IMR-90 (cell line): Measurements from ENCODE around the gene PREB. TPM values are rescaled to one million over a fixed set of nuclear protein-coding genes. Genes with fewer than 3 reads are reported as not detected.

Experiments
- ATAC-seq: fragments of 200-7000 bp; cut with Tn5 transposase; 2 replicates; pipeline ENCODE4 v1.9.1; 2020; ENCODE audit warnings: low read depth, mild to moderate bottlenecking, moderate library complexity
- BruUV-seq: library from RNA; stranded (reverse); fragments of 400-500 nt; replicated peaks from 2 replicates; lab custom pipeline; 2021; lab: Mats Ljungman, UMichigan
- CTCF ChIA-PET: fragments of 300-600 bp; formaldehyde crosslinking; extraction: SDS; loops from one replicate; lab custom pipeline; 2021; ENCODE audit warnings: antibody characterized with exemption; lab: Yijun Ruan, JAX
- POLR2A ChIA-PET: fragments of 300-600 bp; sonication (Branson Sonifier 250); formaldehyde crosslinking; loops from one replicate; lab custom pipeline; 2022; ENCODE audit warnings: antibody characterized with exemption; ENCODE audit not compliant: unreplicated experiment; lab: Charles Lee
- DNase-seq: peaks from one replicate; pipeline ENCODE4 v3.0.0; 2013
- H2AFZ ChIP-seq: replicated peaks from 2 replicates; pipeline ENCODE3; 2013; ENCODE audit warnings: low read length, mild to moderate bottlenecking; ENCODE audit not compliant: poor library complexity
- H2AK5ac ChIP-seq: 2 replicates; pipeline ENCODE4 v1.6.1; 2013; ENCODE audit warnings: low read depth, low read length, inconsistent platforms
- H2AK9ac ChIP-seq: replicated peaks from 2 replicates; pipeline ENCODE3; 2013; ENCODE audit warnings: mild to moderate bottlenecking, low read depth, low read length, moderate library complexity; ENCODE audit not compliant: poor library complexity
- H2BK120ac ChIP-seq: 2 replicates; pipeline ENCODE4 v1.6.1; 2013; ENCODE audit warnings: low read depth, low read length, inconsistent platforms
- H2BK15ac ChIP-seq: 3 replicates; pipeline ENCODE4 v1.6.1; 2013; ENCODE audit warnings: low read depth, low read length, inconsistent platforms
- H2BK20ac ChIP-seq: 2 replicates; pipeline ENCODE4 v1.6.1; 2013; ENCODE audit warnings: low read depth, mild to moderate bottlenecking, inconsistent platforms, low read length, moderate library complexity
- H2BK5ac ChIP-seq: 2 replicates; pipeline ENCODE4 v1.6.1; 2013; ENCODE audit warnings: mild to moderate bottlenecking, low read depth, low read length, inconsistent platforms; ENCODE audit not compliant: poor library complexity, severe bottlenecking
- H3K14ac ChIP-seq: replicated peaks from 2 replicates; pipeline ENCODE4 v1.6.1; 2013; ENCODE audit warnings: low read depth, low read length, inconsistent platforms
- H3K18ac ChIP-seq: 2 replicates; pipeline ENCODE4 v1.6.1; 2013; ENCODE audit warnings: low read depth, low read length, control low read depth
- H3K23ac ChIP-seq: 2 replicates; pipeline ENCODE4 v1.6.1; 2013; ENCODE audit warnings: low read depth, low read length, inconsistent platforms
- H3K27ac ChIP-seq: 2 replicates; pipeline ENCODE4 v1.5.1; 2013; ENCODE audit warnings: mild to moderate bottlenecking, control low read depth, low read length; ENCODE audit not compliant: insufficient read depth
- H3K27me3 ChIP-seq: 2 replicates; pipeline ENCODE4 v1.6.1; 2013; ENCODE audit warnings: low read length; ENCODE audit not compliant: control insufficient read depth, insufficient read depth
- H3K36me3 ChIP-seq: 2 replicates; pipeline ENCODE4 v1.6.1; 2013; ENCODE audit warnings: low read length, mixed read lengths; ENCODE audit not compliant: control insufficient read depth, insufficient read depth
- H3K4ac ChIP-seq: 2 replicates; pipeline ENCODE4 v1.6.1; 2013; ENCODE audit warnings: low read depth, low read length, inconsistent platforms
- H3K4me1 ChIP-seq: 2 replicates; pipeline ENCODE4 v1.6.1; 2013; ENCODE audit warnings: low read length, mixed read lengths; ENCODE audit not compliant: control insufficient read depth, insufficient read depth
- H3K4me2 ChIP-seq: 2 replicates; pipeline ENCODE4 v1.6.1; 2013; ENCODE audit warnings: low read depth, mild to moderate bottlenecking, control low read depth, low read length, moderate library complexity
- H3K4me3 ChIP-seq: 2 replicates; pipeline ENCODE4 v1.5.1; 2013; ENCODE audit warnings: low read depth, mild to moderate bottlenecking, control low read depth, low read length, moderate library complexity; ENCODE audit not compliant: insufficient read depth
- H3K56ac ChIP-seq: 2 replicates; pipeline ENCODE4 v1.6.1; 2013; ENCODE audit warnings: low read length, inconsistent platforms; ENCODE audit not compliant: insufficient read depth; ENCODE audit errors: extremely low read depth
- H3K79me1 ChIP-seq, 2 experiments: 2 replicates each; pipeline ENCODE4 v1.6.1; 2013; ENCODE audit warnings: low read length in 2 of 2, inconsistent platforms in 1 of 2, low read depth in 1 of 2
- H3K9ac ChIP-seq: 2 replicates; pipeline ENCODE4 v1.6.1; 2013; ENCODE audit warnings: low read depth, low read length, control low read depth
- H3K9me1 ChIP-seq: 2 replicates; pipeline ENCODE4 v1.6.1; 2013; ENCODE audit warnings: low read length, inconsistent platforms; ENCODE audit not compliant: insufficient read depth
- H3K9me3 ChIP-seq: 2 replicates; pipeline ENCODE4 v1.6.1; 2013; ENCODE audit warnings: low read length; ENCODE audit not compliant: control insufficient read depth, insufficient read depth
- H4K20me1 ChIP-seq: 2 replicates; pipeline ENCODE4 v1.6.1; 2013; ENCODE audit warnings: low read length, inconsistent platforms; ENCODE audit not compliant: insufficient read depth
- H4K5ac ChIP-seq: 2 replicates; pipeline ENCODE4 v1.6.1; 2013; ENCODE audit warnings: mild to moderate bottlenecking, low read depth, low read length, control low read depth
- H4K8ac ChIP-seq, 2 experiments: 2 replicates each; pipeline ENCODE4 v1.6.1; 2013; ENCODE audit warnings: low read depth in 2 of 2, low read length in 2 of 2, control low read depth in 1 of 2, inconsistent platforms in 1 of 2
- H4K91ac ChIP-seq: 2 replicates; pipeline ENCODE4 v1.6.1; 2013; ENCODE audit warnings: low read depth, low read length, inconsistent platforms; ENCODE audit not compliant: insufficient read depth
- CHD1 ChIP-seq: IDR thresholded peaks from 2 replicates; pipeline ENCODE4 v1.6.1; 2012; ENCODE audit warnings: low read depth, low read length, improper control_type of control experiment
- CTCF ChIP-seq: conservative IDR thresholded peaks from 2 replicates; pipeline ENCODE4 v1.5.1; 2012; ENCODE audit warnings: mild to moderate bottlenecking, low read depth, low read length, improper control_type of control experiment
- FOS ChIP-seq: fragments of 150-350 bp; IDR thresholded peaks from 2 replicates; pipeline ENCODE4 v1.6.1; 2016; ENCODE audit warnings: low read depth, low read length
- MAZ ChIP-seq: IDR thresholded peaks from 2 replicates; pipeline ENCODE4 v1.6.1; 2012; ENCODE audit warnings: low read depth, mild to moderate bottlenecking, low read length, improper control_type of control experiment, moderate library complexity, borderline replicate concordance
- MXI1 ChIP-seq: IDR thresholded peaks from 2 replicates; pipeline ENCODE4 v1.6.1; 2012; ENCODE audit warnings: low read depth, mild to moderate bottlenecking, low read length, moderate library complexity, borderline replicate concordance
- USF2 ChIP-seq: fragments of 150-350 bp; IDR thresholded peaks from 2 replicates; pipeline ENCODE4 v1.6.1; 2017; ENCODE audit warnings: mild to moderate bottlenecking, antibody characterized with exemption, low read length, low read depth
- WGBS, 2 experiments: methylation state at CpG; one replicate each; pipeline versions ENCODE4 v1.1.5 to v1.1.7; 2013; ENCODE audit warnings: missing lambda C conversion rate in 2 of 2; ENCODE audit not compliant: insufficient read length in 1 of 2; ENCODE audit errors: extremely low coverage in 2 of 2; 5-methylcytosine and 5-hydroxymethylcytosine counted together
- dilution Hi-C: fragments of 300-500 bp; cut with HindIII; formaldehyde crosslinking; loops from one replicate; pipeline ENCODE4 v1.14.3; 2018; ENCODE audit warnings: low sequenced_read_pairs; ENCODE audit not compliant: unreplicated experiment
- in situ Hi-C: fragments of 300-500 bp; cut with MboI; formaldehyde crosslinking; loops from 3 replicates; pipeline ENCODE4 v1.14.3; 2019; ENCODE audit warnings: low sequenced_read_pairs, inconsistent platforms, mixed read lengths
- intact Hi-C: fragments of 100-400 bp; cut with micrococcal nuclease; formaldehyde crosslinking; loops from 2 replicates; pipeline ENCODE4 v1.10.0; 2022
- polyA plus RNA-seq, 3 experiments: library from polyadenylated mRNA; depleted of rRNA; stranded (reverse); fragments of >200 nt; gene quantifications; 2 replicates each; pipeline ENCODE4 v1.2.3, GENCODE V29; 2012; ENCODE audit warnings: low replicate concordance in 1 of 3
- total RNA-seq: library from RNA; depleted of rRNA; stranded (reverse); fragments of >200 nt; gene quantifications from 2 replicates; pipeline ENCODE4 v1.2.3, GENCODE V29; 2012

The PREB gene
- total and polyA plus RNA-seq, 2 of the 4 experiments (the other 2 are of a cell fraction) = 38.9 to 52.2 TPM

GRCh38 chr2:27099334-27099955 is 35.0 kb downstream of the PREB start:
- Histone ChIP-seq H2BK5ac (no peak overlapping the region), H3K23ac (no peak overlapping the region), H3K27me3 (peaks cover 25% of the 10 kb centered on the region), H4K8ac (no peak overlapping the region), H4K20me1 (no peaks in the 10 kb centered on the region), H3K9ac (no peak overlapping the region), H3K4me1 (0 out of 2 replicates have a peak, but pooled peaks cover 3% of the 10 kb centered on the region), H3K4ac (no peak overlapping the region), H2BK15ac (no peak overlapping the region), H3K4me3 (no peak overlapping the region), H4K5ac (no peak overlapping the region), H3K79me1 (no peaks in the 10 kb centered on the region), H3K27ac (no peak overlapping the region), H3K56ac (no peak overlapping the region), H3K14ac (no peak overlapping the region), H2AK9ac (no peak overlapping the region), H4K91ac (no peak overlapping the region), H3K18ac (no peak overlapping the region), H2AFZ (no peak overlapping the region), H2BK20ac (no peak overlapping the region), H3K36me3 (no peaks in the 10 kb centered on the region), H3K4me2 (no peak overlapping the region), H2BK120ac (no peak overlapping the region), H3K9me1 (peaks cover 7% of the 10 kb centered on the region; the same call in 1 of the 2 replicates), H3K9me3 (no peaks in the 10 kb centered on the region), H2AK5ac (no peak overlapping the region)
- POLR2A ChIA-PET = no interaction called here
- no peak for TF ChIP-seq MAZ
- TF ChIP-seq CHD1 = no peak
- no peak for TF ChIP-seq MXI1
- TF ChIP-seq CTCF = no peak
- no peak for TF ChIP-seq USF2
- TF ChIP-seq FOS = no peak
- intact Hi-C loops (loop anchor here (2.0 kb wide), 2 partner anchors 117 to 181 kb away; partner anchors contain the start of gene CAD), in situ Hi-C loops (loop anchor here (5.0 kb wide), 1 partner anchor 183 kb away; the partner anchor contains the start of gene TRIM54), dilution Hi-C loops (no loop called here)
- DNase-seq (no peak), ATAC-seq (no peak)
- CTCF ChIA-PET = interaction anchor here (0.8 to 2.2 kb wide), 3 partner anchors 92 to 204 kb away, joined by 3 to 7 read pairs (median 4); no protein-coding TSS in a partner anchor
- BruUV-seq = no TSS peak
- no CpG with 5 or more reads among the region's 19 CpGs for WGBS, 2 experiments
